SJCRH30 (cell line): Measurements from ENCODE around the gene METTL24. TPM values are rescaled to one million over a fixed set of nuclear protein-coding genes. Genes with fewer than 3 reads are reported as not detected.
A peak's percentile ranks its signal among the peaks of the same experiment; 100 is the strongest.
"Not testable (repeated sequence)": the region's sequence is repeated elsewhere in the genome, so short reads cannot be mapped to it uniquely, and the experiment has no call there.

Source experiments
- DNase-seq, 2 experiments: peaks; one replicate each; pipeline ENCODE4 v3.0.0-alpha.2; 2015 to 2020
- H3K27ac ChIP-seq: fragments of 250-450 bp; sonication (Bioruptor Pico); 2 replicates; pipeline ENCODE4 v1.5.1; 2020; ENCODE audit warnings: mild to moderate bottlenecking, moderate library complexity
- H3K27me3 ChIP-seq: fragments of 250-450 bp; sonication (Bioruptor Pico); 2 replicates; pipeline ENCODE4 v1.5.1; 2020; ENCODE audit warnings: mild to moderate bottlenecking, moderate library complexity
- H3K36me3 ChIP-seq: fragments of 250-450 bp; sonication (Bioruptor Pico); 2 replicates; pipeline ENCODE4 v1.5.1; 2020; ENCODE audit warnings: mild to moderate bottlenecking, moderate library complexity
- H3K4me1 ChIP-seq: fragments of 250-450 bp; sonication (Bioruptor Pico); 2 replicates; pipeline ENCODE4 v1.5.1; 2020; ENCODE audit warnings: mild to moderate bottlenecking, moderate library complexity
- H3K4me3 ChIP-seq: fragments of 250-450 bp; sonication (Bioruptor Pico); 2 replicates; pipeline ENCODE4 v1.5.1; 2020; ENCODE audit warnings: mild to moderate bottlenecking, moderate library complexity
- H3K9me3 ChIP-seq: fragments of 250-450 bp; sonication (Bioruptor Pico); replicated peaks from 2 replicates; pipeline ENCODE4 v1.5.1; 2020; ENCODE audit warnings: mild to moderate bottlenecking, moderate library complexity
- total RNA-seq: library from RNA; depleted of rRNA; stranded (reverse); fragments of >200 nt; shearing (Covaris generic); gene quantifications from 2 replicates; pipeline ENCODE4 v1.2.3, GENCODE V29; 2014

The METTL24 gene
- total RNA-seq, 1 experiment from 2014 or later: not detected

DNA sequence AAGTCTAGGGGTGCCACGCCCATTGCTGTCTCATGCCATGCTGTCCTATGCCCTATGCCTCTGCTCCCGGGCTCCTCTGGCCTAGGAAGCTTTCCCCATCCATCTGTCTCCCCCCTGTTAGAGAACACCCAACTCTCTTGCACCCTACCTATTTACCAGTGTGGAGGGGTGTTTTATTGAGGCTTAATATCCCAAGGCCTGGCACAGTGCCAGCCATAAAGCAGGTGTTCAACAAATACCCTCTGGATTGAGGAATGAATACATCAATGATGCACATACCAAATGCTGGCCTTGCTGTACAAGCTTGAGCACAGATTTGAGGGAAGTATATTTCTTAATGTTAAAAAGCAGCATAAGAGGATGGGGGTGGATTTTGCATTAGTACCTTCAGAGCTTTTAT is 38.3 kb downstream of the METTL24 start:
- H3K27ac ChIP-seq: no peak overlapping the region
- H3K9me3 ChIP-seq: no peaks in the 10 kb centered on the region
- DNase-seq: no peak
- H3K36me3 ChIP-seq: no peaks in the 10 kb centered on the region
- no peak overlapping the region for H3K4me3 ChIP-seq
- no peaks in the 10 kb centered on the region for H3K27me3 ChIP-seq
- no peaks in the 10 kb centered on the region for H3K4me1 ChIP-seq

DNA sequence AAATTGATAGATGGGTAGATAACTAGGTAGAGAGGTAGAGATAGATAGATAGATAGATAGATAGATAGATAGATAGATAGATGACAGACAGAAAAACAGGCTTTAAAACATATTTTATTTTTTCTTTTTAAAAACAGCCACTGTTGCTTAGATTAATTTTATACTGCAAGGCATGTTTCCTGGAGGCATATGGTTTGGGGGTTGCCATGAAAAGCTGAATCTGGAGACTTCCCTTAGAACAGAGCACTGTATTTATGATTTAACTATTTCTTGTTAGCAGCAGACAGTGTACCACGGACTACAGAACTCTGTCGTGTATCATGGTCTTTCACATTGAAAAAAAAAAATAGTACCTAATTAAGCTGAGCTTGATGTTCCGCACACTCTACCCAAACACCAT is 38.8 kb downstream of the METTL24 start:
- Histone ChIP-seq H3K36me3 (no peaks in the 10 kb centered on the region), H3K27me3 (no peaks in the 10 kb centered on the region), H3K9me3 (no peaks in the 10 kb centered on the region), H3K4me1 (no peaks in the 10 kb centered on the region), H3K4me3 (no peak overlapping the region), H3K27ac (no peak overlapping the region)
- no peak for DNase-seq

GRCh38 chr6:110318971-110319370 is 39.2 kb downstream of the METTL24 start:
- no peaks in the 10 kb centered on the region for H3K27me3 ChIP-seq
- no peaks in the 10 kb centered on the region for H3K36me3 ChIP-seq
- no peak overlapping the region for H3K27ac ChIP-seq
- H3K4me1 ChIP-seq: no peaks in the 10 kb centered on the region
- DNase-seq: no peak
- no peak overlapping the region for H3K4me3 ChIP-seq
- no peaks in the 10 kb centered on the region for H3K9me3 ChIP-seq

GRCh38 chr6:110317646-110318045 is 40.5 kb downstream of the METTL24 start:
- no peak for DNase-seq
- H3K4me3 ChIP-seq: no peak overlapping the region
- no peak overlapping the region for H3K27ac ChIP-seq
- H3K27me3 ChIP-seq: no peaks in the 10 kb centered on the region
- no peaks in the 10 kb centered on the region for H3K4me1 ChIP-seq
- H3K9me3 ChIP-seq: no peaks in the 10 kb centered on the region
- H3K36me3 ChIP-seq: no peaks in the 10 kb centered on the region

GRCh38 chr6:110317189-110317588 is 41.0 kb downstream of the METTL24 start:
- Histone ChIP-seq H3K27ac (no peak overlapping the region), H3K4me3 (no peak overlapping the region), H3K4me1 (no peaks in the 10 kb centered on the region), H3K27me3 (no peaks in the 10 kb centered on the region), H3K9me3 (no peaks in the 10 kb centered on the region), H3K36me3 (no peaks in the 10 kb centered on the region)
- no peak for DNase-seq

DNA sequence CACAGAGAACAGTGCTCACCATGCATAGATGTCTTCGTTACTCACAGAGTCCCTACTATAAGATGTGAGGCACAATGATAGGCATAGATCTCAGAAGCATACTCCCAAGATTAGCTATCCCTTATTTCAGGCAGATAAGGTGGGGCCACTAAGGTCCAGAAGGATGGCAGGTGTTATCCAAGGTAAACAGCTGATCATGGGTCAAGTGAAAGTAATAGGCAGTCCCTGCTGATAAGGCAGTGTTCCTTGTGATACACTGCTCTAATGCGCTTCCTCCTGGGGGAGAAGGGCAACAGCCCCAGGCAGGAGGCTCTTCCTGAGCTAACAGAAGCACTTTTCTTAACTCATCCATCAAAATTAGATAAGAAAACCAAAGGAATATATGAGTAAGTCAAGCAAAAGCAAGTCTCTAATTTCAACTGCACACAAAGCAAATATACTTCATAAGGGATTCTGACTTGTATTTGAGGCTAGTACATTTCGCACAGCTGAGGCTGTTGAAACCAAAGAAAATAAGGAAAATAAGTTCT is 42.2 kb downstream of the METTL24 start:
- Histone ChIP-seq H3K4me1 (no peaks in the 10 kb centered on the region), H3K27ac (no peak overlapping the region), H3K4me3 (no peak overlapping the region), H3K36me3 (no peaks in the 10 kb centered on the region), H3K9me3 (no peaks in the 10 kb centered on the region), H3K27me3 (no peaks in the 10 kb centered on the region)
- no peak for DNase-seq

GRCh38 chr6:110315207-110315868 is 42.8 kb downstream of the METTL24 start:
- Histone ChIP-seq H3K4me3 (no peak overlapping the region), H3K9me3 (no peaks in the 10 kb centered on the region), H3K4me1 (no peaks in the 10 kb centered on the region), H3K27ac (no peak overlapping the region), H3K27me3 (no peaks in the 10 kb centered on the region), H3K36me3 (no peaks in the 10 kb centered on the region)
- DNase-seq: no peak

DNA sequence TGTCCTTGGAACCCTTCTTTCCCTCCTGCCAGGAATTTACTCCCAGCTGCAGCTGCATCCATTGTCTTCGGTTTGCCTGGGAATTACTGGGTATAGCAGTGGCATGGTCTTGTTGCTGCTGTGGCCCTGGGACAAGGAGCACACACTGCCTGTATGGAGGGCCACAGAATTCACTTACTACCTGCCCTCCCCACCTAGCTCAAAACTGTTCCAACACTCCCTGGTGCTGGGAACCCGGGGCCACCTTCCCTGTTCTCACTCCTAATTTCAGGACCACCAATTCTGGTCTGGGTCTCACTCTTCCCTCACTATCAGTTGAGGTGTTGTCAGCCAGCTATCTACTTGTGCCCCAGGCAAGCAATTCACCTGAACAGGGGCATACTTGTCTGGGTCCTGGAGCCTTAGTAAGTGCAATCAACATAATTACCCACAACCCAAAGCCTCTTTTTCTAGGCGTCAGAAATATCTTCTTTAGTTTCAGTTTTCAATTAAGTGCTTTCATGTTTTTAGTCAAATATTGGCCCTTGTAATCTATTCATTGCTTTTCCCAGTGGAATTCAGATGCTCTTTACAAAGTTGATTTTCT is 47.2 kb downstream of the METTL24 start:
- Histone ChIP-seq H3K4me3 (no peak overlapping the region), H3K36me3 (no peaks in the 10 kb centered on the region), H3K4me1 (no peaks in the 10 kb centered on the region), H3K27ac (no peak overlapping the region), H3K9me3 (no peaks in the 10 kb centered on the region), H3K27me3 (no peaks in the 10 kb centered on the region)
- DNase-seq: no peak

DNA sequence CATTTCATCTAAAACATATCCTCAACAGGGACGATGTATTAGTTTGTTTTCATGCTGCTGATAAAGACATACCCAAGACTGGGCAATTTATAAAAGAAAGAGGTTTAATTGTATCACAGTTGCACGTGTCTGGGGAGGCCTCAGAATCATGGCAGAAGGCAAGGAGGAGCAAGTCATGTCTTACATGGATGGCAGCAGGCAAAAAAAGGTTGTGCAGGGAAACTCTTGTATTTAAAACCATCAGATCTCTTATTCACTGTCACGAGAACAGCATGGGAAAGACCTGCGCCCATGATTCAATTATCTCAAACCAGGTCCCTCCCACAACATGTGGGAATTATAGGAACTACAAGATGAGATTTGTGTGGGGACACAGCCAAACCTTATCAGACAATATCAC is 48.7 kb downstream of the METTL24 start:
- not testable (repeated sequence) for H3K4me3 ChIP-seq, H3K27me3 ChIP-seq, DNase-seq, H3K36me3 ChIP-seq, H3K9me3 ChIP-seq, H3K27ac ChIP-seq, H3K4me1 ChIP-seq

- H3K27me3 ChIP-seq: no peaks in the 10 kb centered on the region
- DNase-seq: no peak
- H3K27ac ChIP-seq: no peak overlapping the region
- H3K4me3 ChIP-seq: no peak overlapping the region
- H3K9me3 ChIP-seq: no peaks in the 10 kb centered on the region
- no peaks in the 10 kb centered on the region for H3K4me1 ChIP-seq
- no peaks in the 10 kb centered on the region for H3K36me3 ChIP-seq
Measured at GRCh38 chr6:110307368-110307767, 50.8 kb downstream of the METTL24 start.

GRCh38 chr6:110305832-110306231 is 52.3 kb downstream of the METTL24 start:
- not testable (repeated sequence) for H3K9me3 ChIP-seq, H3K4me1 ChIP-seq, H3K36me3 ChIP-seq, H3K27ac ChIP-seq, DNase-seq, H3K27me3 ChIP-seq, H3K4me3 ChIP-seq

DNA sequence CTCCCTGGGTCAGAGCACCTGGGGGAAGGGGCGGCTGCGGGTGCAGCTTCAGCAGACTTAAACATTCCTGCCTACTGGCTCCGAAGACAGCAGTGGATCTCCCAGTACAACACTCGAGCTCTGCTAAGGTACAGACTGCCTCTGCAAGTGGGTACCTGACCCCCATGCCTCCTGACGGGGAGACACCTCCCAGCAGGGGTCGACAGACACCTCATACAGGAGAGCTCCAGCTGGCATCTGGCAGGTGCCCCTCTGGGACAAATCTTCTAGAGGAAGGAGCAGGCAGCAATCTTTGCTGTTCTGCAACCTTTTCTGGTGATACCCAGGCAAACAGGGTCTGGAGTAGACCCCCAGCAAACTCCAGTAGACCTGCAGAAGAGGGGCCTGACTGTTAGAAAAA is 54.5 kb downstream of the METTL24 start:
- not testable (repeated sequence) for H3K27me3 ChIP-seq, H3K9me3 ChIP-seq, H3K36me3 ChIP-seq, DNase-seq, H3K4me3 ChIP-seq, H3K4me1 ChIP-seq, H3K27ac ChIP-seq

DNA sequence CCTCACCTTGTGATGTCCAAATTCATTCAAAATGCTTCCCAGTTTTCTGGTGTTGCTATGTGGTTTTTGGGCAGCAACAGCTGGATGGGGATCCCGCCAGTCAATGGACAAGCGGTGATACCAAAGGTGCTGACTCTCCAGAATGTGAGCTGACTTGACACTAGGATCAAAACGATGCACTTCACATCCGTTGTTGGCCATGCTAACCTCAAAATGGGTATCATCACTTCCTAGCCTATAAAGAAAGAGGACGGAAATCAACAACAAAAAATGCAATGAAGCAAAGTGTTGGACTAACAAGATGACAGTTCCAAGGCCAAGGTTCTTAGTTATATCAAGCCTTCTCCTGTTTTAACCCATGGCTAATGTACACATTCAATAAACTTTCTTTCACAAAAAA is 59.2 kb downstream of the METTL24 start:
- no peak for DNase-seq
- Histone ChIP-seq H3K4me1 (no peaks in the 10 kb centered on the region), H3K27me3 (0 out of 2 replicates have a peak, but pooled peaks cover 4% of the 10 kb centered on the region)

DNA sequence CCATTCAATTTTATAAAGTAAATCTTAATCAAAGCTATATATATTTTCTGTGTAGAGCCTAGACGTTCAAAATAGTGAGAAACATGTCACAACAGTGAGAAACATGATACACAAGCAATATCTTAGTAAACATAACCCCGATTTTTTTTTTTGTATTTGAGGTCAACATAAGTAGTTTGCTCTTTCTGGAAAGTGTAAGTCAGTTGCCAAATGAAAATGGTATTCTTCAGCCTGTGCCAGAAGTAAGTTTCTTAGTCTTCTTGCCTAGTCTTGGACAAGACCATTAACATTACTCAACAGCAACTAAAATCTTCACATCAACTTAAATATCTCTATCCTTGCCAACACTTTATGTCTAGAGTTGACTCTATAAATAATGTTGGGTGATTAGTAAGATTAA is 59.7 kb downstream of the METTL24 start:
- no peaks in the 10 kb centered on the region for H3K36me3 ChIP-seq
- no peak overlapping the region for H3K4me3 ChIP-seq
- H3K9me3 ChIP-seq: no peaks in the 10 kb centered on the region
- 0 out of 2 replicates have a peak, but pooled peaks cover 4% of the 10 kb centered on the region for H3K27me3 ChIP-seq
- no peaks in the 10 kb centered on the region for H3K4me1 ChIP-seq
- H3K27ac ChIP-seq: no peak overlapping the region
- DNase-seq: no peak

More for the DNA sequence above, 59.2 kb downstream of the METTL24 start:
- Histone ChIP-seq H3K4me3 (no peak overlapping the region), H3K36me3 (no peaks in the 10 kb centered on the region), H3K27ac (no peak overlapping the region), H3K9me3 (no peaks in the 10 kb centered on the region)

GRCh38 chr6:110296241-110297025 is 61.7 kb downstream of the METTL24 start:
- H3K36me3 ChIP-seq: no peaks in the 10 kb centered on the region
- no peak overlapping the region for H3K4me3 ChIP-seq
- no peak overlapping the region for H3K27ac ChIP-seq
- no peaks in the 10 kb centered on the region for H3K9me3 ChIP-seq
- H3K4me1 ChIP-seq: no peaks in the 10 kb centered on the region
- 0 out of 2 replicates have a peak, but pooled peaks cover 4% of the 10 kb centered on the region for H3K27me3 ChIP-seq
- DNase-seq: peak in 1 of 2 experiments; percentile 9
